GM12878 (cell line): Measurements from ENCODE around the gene SMARCB1. TPM values are rescaled to one million over a fixed set of nuclear protein-coding genes. Genes with fewer than 3 reads are reported as not detected.

Experiments
- BACH1 ChIP-seq: fragments of 450-650 bp; IDR thresholded peaks from 2 replicates; pipeline ENCODE4 v1.6.1; 2017; ENCODE audit warnings: mild to moderate bottlenecking, borderline replicate concordance
- BCL11A ChIP-seq: IDR thresholded peaks from 2 replicates; pipeline ENCODE4 v1.6.1; 2011; ENCODE audit warnings: low read depth, low read length
- BHLHE40 ChIP-seq, 2 experiments: fragments of 450-650 bp in 1 of 2; IDR thresholded peaks; 2 replicates each; pipeline ENCODE4 v1.6.1; 2011 to 2017; ENCODE audit warnings: low read depth in 2 of 2, borderline replicate concordance in 1 of 2, improper control_type of control experiment in 1 of 2, low read length in 1 of 2, mild to moderate bottlenecking in 1 of 2
- BRCA1 ChIP-seq: IDR thresholded peaks from 2 replicates; pipeline ENCODE4 v1.6.1; 2011; ENCODE audit warnings: low read depth, low read length, improper control_type of control experiment
- CREM ChIP-seq: IDR thresholded peaks from 2 replicates; pipeline ENCODE4 v1.6.1; 2014; ENCODE audit warnings: antibody characterized with exemption, low read depth
- EGR1 ChIP-seq, 2 experiments: IDR thresholded peaks; 1 replicate in 1 of 2; 2 replicates in 1 of 2; pipeline ENCODE4 v1.6.1; 2011 to 2012; ENCODE audit warnings: low read depth in 2 of 2, low read length in 2 of 2, borderline replicate concordance in 1 of 2, mild to moderate bottlenecking in 1 of 2, moderate library complexity in 1 of 2
- HCFC1 ChIP-seq: fragments of 150-350 bp; IDR thresholded peaks from 2 replicates; pipeline ENCODE4 v1.6.1; 2014; ENCODE audit warnings: low read length
- HDAC2 ChIP-seq: fragments of 200-600 bp; sonication (generic); IDR thresholded peaks from 2 replicates; pipeline ENCODE4 v1.6.1; 2017
- HDAC6 ChIP-seq: fragments of 200-600 bp; sonication (generic); IDR thresholded peaks from one replicate; pipeline ENCODE4 v1.8.0; 2017; ENCODE audit warnings: antibody characterized with exemption; ENCODE audit not compliant: unreplicated experiment
- LARP7 ChIP-seq: fragments of 450-650 bp; IDR thresholded peaks from 2 replicates; pipeline ENCODE4 v1.6.1; 2017; ENCODE audit warnings: mild to moderate bottlenecking
- NFYB ChIP-seq: IDR thresholded peaks from 2 replicates; pipeline ENCODE4 v1.6.1; 2011; ENCODE audit warnings: low read depth, mild to moderate bottlenecking, low read length, improper control_type of control experiment, moderate library complexity; ENCODE audit not compliant: insufficient read depth
- NKRF ChIP-seq: fragments of 450-650 bp; conservative IDR thresholded peaks from 2 replicates; pipeline ENCODE4 v1.6.1; 2017; ENCODE audit warnings: mild to moderate bottlenecking, moderate library complexity
- SIN3A ChIP-seq: IDR thresholded peaks from 2 replicates; pipeline ENCODE4 v1.6.1; 2012; ENCODE audit warnings: low read depth, low read length, improper control_type of control experiment
- STAT1 ChIP-seq: fragments of 450-650 bp; conservative IDR thresholded peaks from 2 replicates; pipeline ENCODE4 v1.6.1; 2014; ENCODE audit warnings: antibody characterized with exemption, mild to moderate bottlenecking
- TAF1 ChIP-seq: IDR thresholded peaks from 2 replicates; pipeline ENCODE4 v1.6.1; 2011; ENCODE audit warnings: mild to moderate bottlenecking, low read depth, low read length, borderline replicate concordance
- TCF12 ChIP-seq: IDR thresholded peaks from 2 replicates; pipeline ENCODE4 v1.6.1; 2011; ENCODE audit warnings: low read depth, mild to moderate bottlenecking, low read length
- TCF3 ChIP-seq: IDR thresholded peaks from 2 replicates; pipeline ENCODE4 v1.6.1; 2012; ENCODE audit warnings: low read depth, mild to moderate bottlenecking, low read length, borderline replicate concordance; ENCODE audit not compliant: insufficient read depth
- YY1 ChIP-seq: IDR thresholded peaks from 2 replicates; pipeline ENCODE4 v1.6.1; 2011; ENCODE audit warnings: low read depth, mild to moderate bottlenecking, low read length
- ZNF622 ChIP-seq: fragments of 450-650 bp; IDR thresholded peaks from 2 replicates; pipeline ENCODE4 v1.6.1; 2017; ENCODE audit warnings: mild to moderate bottlenecking, inconsistent platforms
- polyA plus RNA-seq, 11 experiments: library from polyadenylated mRNA; depleted of rRNA in 4 of 11; unstranded in 6 of 11; stranded (reverse) in 5 of 11; fragments of >200 nt; fragmentation: Nextera tagmentation in 4 of 11; fragmentation: Illumina TruSeq in 1 of 11; extraction: Ambion mirVana in 4 of 11; extraction: Trizol in 1 of 11; gene quantifications; 1 replicate in 1 of 11; 2 replicates in 10 of 11; pipeline versions ENCODE4 v1.2.1 to v1.2.3, GENCODE V29; 2011 to 2016; ENCODE audit warnings: inconsistent platforms in 2 of 11, missing spikeins in 2 of 11, low read depth in 1 of 11
- total RNA-seq, 4 experiments: library from RNA; depleted of rRNA in 3 of 4; stranded (reverse); fragments of >200 nt in 3 of 4; fragmentation: Illumina TruSeq in 1 of 4; extraction: Trizol in 1 of 4; gene quantifications; 2 replicates each; pipeline versions ENCODE4 v1.2.1 to v1.2.3, GENCODE V29; 2013 to 2021
- TF ChIP-seq, protein P1 (sequence below), 3 experiments: IDR thresholded peaks in 2 of 3; conservative IDR thresholded peaks in 1 of 3; 2 replicates each; pipeline ENCODE4 v1.5.1; 2011; ENCODE audit warnings: low read depth in 3 of 3, low read length in 3 of 3, mild to moderate bottlenecking in 3 of 3, control low read depth in 2 of 3, moderate library complexity in 2 of 3, inconsistent platforms in 1 of 3, mixed read lengths in 1 of 3; ENCODE audit not compliant: control insufficient read depth in 2 of 3, insufficient read depth in 1 of 3; ENCODE audit errors: extremely low read depth in 1 of 3
- TF ChIP-seq, protein P2 (sequence below): fragments of 450-650 bp; IDR thresholded peaks from 2 replicates; pipeline ENCODE4 v1.6.1; 2017; ENCODE audit warnings: low read depth, mild to moderate bottlenecking, moderate library complexity
- TF ChIP-seq, protein P3 (sequence below): fragments of 450-650 bp; IDR thresholded peaks from 2 replicates; pipeline ENCODE4 v1.6.1; 2017; ENCODE audit warnings: mild to moderate bottlenecking

The SMARCB1 gene
- total and polyA plus RNA-seq, 10 of the 15 experiments (the other 5 are each of a cell fraction or from before 2014, with no cell fraction given) = 9.1 to 215 (median 183) TPM

DNA sequence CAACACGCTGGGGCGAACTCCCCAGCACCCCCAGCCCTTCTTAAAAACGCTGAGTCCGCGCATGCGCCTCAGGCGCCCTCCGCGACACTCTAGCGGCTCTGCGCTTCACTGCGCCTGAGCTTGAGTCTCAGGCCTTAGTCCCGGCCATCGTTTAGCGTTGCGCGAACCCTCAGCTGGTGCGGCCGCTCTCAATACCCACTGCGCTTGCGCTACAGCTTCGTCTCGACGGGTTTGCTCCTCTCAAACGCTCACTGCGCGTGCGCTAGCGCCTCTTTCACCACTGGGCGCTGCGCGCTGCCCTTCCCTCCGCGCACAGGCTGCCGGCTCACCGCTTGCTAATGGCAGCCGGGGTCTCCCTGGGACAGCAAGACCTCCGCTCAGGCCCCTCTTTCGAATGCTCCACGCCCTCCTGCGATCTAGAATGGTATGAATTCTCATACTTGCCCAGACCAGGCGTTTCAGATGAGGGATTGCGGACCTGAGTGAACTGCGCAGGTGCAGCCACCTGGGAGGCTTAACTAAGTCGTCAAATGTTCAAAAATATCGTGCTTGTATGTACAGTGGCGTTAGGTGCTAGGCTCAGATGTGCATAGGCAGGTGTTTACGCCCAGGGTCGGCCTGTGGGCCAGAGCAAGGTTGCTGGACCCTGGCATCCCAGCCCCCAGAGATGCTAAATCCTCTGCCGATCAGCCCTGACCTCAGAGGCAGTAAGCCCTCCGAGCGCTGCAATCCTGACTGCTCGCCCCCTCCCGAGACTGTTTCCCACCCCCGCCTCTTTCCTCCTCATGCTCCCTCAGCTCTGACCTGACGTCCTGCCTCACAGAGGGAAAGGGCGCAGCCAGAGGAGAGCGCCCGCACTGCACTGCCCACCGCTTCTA, 71.1 kb downstream of the SMARCB1 start, which contains the start of gene SLC2A11 (continued):
- TF ChIP-seq NKRF (peak; percentile 48; the same call in 1 of the 2 replicates), TAF1 (peak; percentile 78; the same call in 1 of the 2 replicates), HCFC1 (peak; percentile 46), BRCA1 (no peak), BACH1 (no peak; the same call in 1 of the 2 replicates), STAT1 (no peak), ZNF622 (no peak), NFYB (peak; percentile 23; the same call in 1 of the 2 replicates), TCF12 (peak; percentile 18; the same call in 1 of the 2 replicates), TCF3 (peak; percentile 44; the same call in 1 of the 2 replicates), BHLHE40 (IDR thresholded peaks at IDR 0.05; ENCODE audit: borderline replicate concordance in 1 of 2, low read depth in 2 of 2, low read length in 1 of 2) (peak in 1 of 2 experiments; percentile 52; a peak in 2 of 4 replicates), LARP7 (peak; percentile 51; the same call in 1 of the 2 replicates), CREM (peak; percentile 31; the same call in 1 of the 2 replicates), SIN3A (0 out of 2 replicates have a peak, but pooled peaks have one; percentile 77), HDAC2 (no peak), BCL11A (no peak), YY1 (peak; percentile 84), HDAC6 (no peak), EGR1 (IDR thresholded peaks at IDR 0.05; ENCODE audit: borderline replicate concordance in 1 of 2, low read depth in 2 of 2, low read length in 2 of 2) (peak in 1 of 2 experiments; percentile 34; a peak in 1 of 3 replicates)
- TF ChIP-seq, protein P1, sequence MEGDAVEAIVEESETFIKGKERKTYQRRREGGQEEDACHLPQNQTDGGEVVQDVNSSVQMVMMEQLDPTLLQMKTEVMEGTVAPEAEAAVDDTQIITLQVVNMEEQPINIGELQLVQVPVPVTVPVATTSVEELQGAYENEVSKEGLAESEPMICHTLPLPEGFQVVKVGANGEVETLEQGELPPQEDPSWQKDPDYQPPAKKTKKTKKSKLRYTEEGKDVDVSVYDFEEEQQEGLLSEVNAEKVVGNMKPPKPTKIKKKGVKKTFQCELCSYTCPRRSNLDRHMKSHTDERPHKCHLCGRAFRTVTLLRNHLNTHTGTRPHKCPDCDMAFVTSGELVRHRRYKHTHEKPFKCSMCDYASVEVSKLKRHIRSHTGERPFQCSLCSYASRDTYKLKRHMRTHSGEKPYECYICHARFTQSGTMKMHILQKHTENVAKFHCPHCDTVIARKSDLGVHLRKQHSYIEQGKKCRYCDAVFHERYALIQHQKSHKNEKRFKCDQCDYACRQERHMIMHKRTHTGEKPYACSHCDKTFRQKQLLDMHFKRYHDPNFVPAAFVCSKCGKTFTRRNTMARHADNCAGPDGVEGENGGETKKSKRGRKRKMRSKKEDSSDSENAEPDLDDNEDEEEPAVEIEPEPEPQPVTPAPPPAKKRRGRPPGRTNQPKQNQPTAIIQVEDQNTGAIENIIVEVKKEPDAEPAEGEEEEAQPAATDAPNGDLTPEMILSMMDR (IDR thresholded peaks at IDR 0.05 in 2 of 3, conservative IDR thresholded peaks at IDR 0.05 in 1 of 3; ENCODE audit: control insufficient read depth in 2 of 3, extremely low read depth in 1 of 3, insufficient read depth in 1 of 3, low read depth in 3 of 3, low read length in 3 of 3) = peak; percentile 17 to 39 (median 26); a peak in 2 of 6 replicates
- TF ChIP-seq, protein P2, sequence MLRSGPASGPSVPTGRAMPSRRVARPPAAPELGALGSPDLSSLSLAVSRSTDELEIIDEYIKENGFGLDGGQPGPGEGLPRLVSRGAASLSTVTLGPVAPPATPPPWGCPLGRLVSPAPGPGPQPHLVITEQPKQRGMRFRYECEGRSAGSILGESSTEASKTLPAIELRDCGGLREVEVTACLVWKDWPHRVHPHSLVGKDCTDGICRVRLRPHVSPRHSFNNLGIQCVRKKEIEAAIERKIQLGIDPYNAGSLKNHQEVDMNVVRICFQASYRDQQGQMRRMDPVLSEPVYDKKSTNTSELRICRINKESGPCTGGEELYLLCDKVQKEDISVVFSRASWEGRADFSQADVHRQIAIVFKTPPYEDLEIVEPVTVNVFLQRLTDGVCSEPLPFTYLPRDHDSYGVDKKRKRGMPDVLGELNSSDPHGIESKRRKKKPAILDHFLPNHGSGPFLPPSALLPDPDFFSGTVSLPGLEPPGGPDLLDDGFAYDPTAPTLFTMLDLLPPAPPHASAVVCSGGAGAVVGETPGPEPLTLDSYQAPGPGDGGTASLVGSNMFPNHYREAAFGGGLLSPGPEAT = 0 out of 2 replicates have a peak, but pooled peaks have one; percentile 26
- TF ChIP-seq, protein P3, sequence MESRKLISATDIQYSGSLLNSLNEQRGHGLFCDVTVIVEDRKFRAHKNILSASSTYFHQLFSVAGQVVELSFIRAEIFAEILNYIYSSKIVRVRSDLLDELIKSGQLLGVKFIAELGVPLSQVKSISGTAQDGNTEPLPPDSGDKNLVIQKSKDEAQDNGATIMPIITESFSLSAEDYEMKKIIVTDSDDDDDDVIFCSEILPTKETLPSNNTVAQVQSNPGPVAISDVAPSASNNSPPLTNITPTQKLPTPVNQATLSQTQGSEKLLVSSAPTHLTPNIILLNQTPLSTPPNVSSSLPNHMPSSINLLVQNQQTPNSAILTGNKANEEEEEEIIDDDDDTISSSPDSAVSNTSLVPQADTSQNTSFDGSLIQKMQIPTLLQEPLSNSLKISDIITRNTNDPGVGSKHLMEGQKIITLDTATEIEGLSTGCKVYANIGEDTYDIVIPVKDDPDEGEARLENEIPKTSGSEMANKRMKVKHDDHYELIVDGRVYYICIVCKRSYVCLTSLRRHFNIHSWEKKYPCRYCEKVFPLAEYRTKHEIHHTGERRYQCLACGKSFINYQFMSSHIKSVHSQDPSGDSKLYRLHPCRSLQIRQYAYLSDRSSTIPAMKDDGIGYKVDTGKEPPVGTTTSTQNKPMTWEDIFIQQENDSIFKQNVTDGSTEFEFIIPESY = no peak
